ENCODE results near the gene SLCO1B3. TPM values are rescaled to one million over a fixed set of nuclear protein-coding genes. Genes with fewer than 3 reads are reported as not detected.

Gene SLCO1B3
- total and polyA plus RNA-seq, 8 donors, result 0.07 to 0.11 TPM; not detected in 6

DNA sequence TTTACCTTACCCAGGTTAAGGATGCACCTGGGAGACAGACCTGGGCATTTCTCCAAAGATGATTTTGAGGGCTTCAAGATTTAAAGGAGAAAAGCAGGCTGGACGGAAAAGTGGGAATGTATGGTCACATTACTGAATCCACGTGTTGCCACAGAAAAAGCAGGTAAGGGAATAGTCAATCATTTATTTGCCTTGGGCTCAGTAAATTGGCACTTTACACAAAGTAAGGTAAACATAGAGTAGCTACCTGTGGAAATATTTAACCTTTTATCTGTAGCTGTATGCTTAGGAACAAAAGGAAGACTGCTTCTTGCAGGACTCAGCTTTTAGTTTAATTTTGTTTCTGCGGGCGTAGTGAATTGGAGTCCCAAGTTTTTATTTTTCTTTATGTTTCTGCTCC is 153.3 kb downstream of the SLCO1B3 start:
- 12 to 15% methylated on average over 4 of the region's 4 CpGs for WGBS, 2 donors
- intact Hi-C loops (cut with DNase I), result no loop called here
- DNase-seq (peak in 1 of 6 donors; percentile 46), FAIRE-seq (no peak), ATAC-seq (peak; percentile 96 to 99 (median 98))
- H3K27ac ChIP-seq, result peak overlapping the region in 2 of 4 donors; percentile 14 to 35
- TF ChIP-seq, protein P1, sequence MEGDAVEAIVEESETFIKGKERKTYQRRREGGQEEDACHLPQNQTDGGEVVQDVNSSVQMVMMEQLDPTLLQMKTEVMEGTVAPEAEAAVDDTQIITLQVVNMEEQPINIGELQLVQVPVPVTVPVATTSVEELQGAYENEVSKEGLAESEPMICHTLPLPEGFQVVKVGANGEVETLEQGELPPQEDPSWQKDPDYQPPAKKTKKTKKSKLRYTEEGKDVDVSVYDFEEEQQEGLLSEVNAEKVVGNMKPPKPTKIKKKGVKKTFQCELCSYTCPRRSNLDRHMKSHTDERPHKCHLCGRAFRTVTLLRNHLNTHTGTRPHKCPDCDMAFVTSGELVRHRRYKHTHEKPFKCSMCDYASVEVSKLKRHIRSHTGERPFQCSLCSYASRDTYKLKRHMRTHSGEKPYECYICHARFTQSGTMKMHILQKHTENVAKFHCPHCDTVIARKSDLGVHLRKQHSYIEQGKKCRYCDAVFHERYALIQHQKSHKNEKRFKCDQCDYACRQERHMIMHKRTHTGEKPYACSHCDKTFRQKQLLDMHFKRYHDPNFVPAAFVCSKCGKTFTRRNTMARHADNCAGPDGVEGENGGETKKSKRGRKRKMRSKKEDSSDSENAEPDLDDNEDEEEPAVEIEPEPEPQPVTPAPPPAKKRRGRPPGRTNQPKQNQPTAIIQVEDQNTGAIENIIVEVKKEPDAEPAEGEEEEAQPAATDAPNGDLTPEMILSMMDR (IDR thresholded peaks at IDR 0.05), result no peak
- H3K36me3 ChIP-seq, result no peaks in the 10 kb centered on the region
- no peaks in the 10 kb centered on the region for H3K27me3 ChIP-seq
- H3K4me3 ChIP-seq, result no peak overlapping the region
- H3K9me3 ChIP-seq, result no peaks in the 10 kb centered on the region
- H3K4me1 ChIP-seq, result peaks cover 0 to 24% (median 14%) of the 10 kb centered on the region in 3 donors

Other genes starting within 250 kb of the SLCO1B3 start
- gene SLCO1C1, start 115.4 kb upstream of the SLCO1B3 start, total RNA-seq, result under 1 TPM; 0.28 to 0.60 (median 0.34) TPM
- gene SLCO1C1, start 115.4 kb upstream of the SLCO1B3 start, polyA plus RNA-seq, result under 1 TPM; 0.08 to 0.45 TPM

All from pancreas (tissue), 10 donors.